HEK293T (cell line): ENCODE results near the gene WWC2.

Source experiments
- BHLHE40 ChIP-seq: fragments of 450-650 bp; IDR thresholded peaks from 2 replicates; pipeline ENCODE4 v1.6.1; 2016; ENCODE audit warnings: mild to moderate bottlenecking, moderate library complexity, borderline replicate concordance
- SP1 ChIP-seq: fragments of 450-650 bp; IDR thresholded peaks from 2 replicates; pipeline ENCODE4 v1.6.1; 2017

GRCh38 chr4:183080372-183081115 lies 18.5 kb upstream of the WWC2 start:
- TF ChIP-seq SP1 (no peak), BHLHE40 (no peak)
